ENCODE results near the gene USH2A. TPM values are rescaled to one million over a fixed set of nuclear protein-coding genes. Genes with fewer than 3 reads are reported as not detected.
"Not testable (repeated sequence)": the region's sequence is repeated elsewhere in the genome, so short reads cannot be mapped to it uniquely, and the experiment has no call there.

USH2A gene
- total RNA-seq, 3 donors from 2014 or later, result not detected

DNA sequence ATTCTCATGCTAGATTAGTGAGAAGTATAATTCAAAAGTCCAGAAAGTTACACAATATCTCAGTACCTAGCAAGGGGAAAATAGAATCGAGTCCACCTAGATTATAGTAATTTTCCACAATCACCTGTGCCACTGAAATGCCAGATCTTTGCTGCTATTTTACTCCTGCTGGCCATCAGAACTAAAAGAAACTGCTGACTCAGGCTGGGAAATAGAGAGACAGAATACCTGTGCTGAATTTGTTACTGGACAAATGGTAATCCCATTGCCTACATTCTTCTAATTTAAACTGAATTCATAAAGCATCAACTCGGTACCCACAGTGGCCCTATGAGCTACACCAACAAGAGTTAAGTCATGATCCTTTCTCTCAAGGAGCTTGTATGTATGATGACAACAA is 55.0 kb downstream of the USH2A start:
- Histone ChIP-seq H3K27me3 (no peaks in the 10 kb centered on the region), H3K27ac (no peak overlapping the region), H3K4me3 (no peak overlapping the region), H3K4me1 (no peaks in the 10 kb centered on the region), H3K9me3 (no peaks in the 10 kb centered on the region), H3K36me3 (no peaks in the 10 kb centered on the region)
- DNase-seq (ENCODE audit: low spot score in 2 of 2), result no peak
- intact Hi-C loops (cut with DNase I; ENCODE audit: low total_unique reads), result no loop called here
- TF ChIP-seq, protein P1, sequence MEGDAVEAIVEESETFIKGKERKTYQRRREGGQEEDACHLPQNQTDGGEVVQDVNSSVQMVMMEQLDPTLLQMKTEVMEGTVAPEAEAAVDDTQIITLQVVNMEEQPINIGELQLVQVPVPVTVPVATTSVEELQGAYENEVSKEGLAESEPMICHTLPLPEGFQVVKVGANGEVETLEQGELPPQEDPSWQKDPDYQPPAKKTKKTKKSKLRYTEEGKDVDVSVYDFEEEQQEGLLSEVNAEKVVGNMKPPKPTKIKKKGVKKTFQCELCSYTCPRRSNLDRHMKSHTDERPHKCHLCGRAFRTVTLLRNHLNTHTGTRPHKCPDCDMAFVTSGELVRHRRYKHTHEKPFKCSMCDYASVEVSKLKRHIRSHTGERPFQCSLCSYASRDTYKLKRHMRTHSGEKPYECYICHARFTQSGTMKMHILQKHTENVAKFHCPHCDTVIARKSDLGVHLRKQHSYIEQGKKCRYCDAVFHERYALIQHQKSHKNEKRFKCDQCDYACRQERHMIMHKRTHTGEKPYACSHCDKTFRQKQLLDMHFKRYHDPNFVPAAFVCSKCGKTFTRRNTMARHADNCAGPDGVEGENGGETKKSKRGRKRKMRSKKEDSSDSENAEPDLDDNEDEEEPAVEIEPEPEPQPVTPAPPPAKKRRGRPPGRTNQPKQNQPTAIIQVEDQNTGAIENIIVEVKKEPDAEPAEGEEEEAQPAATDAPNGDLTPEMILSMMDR (IDR thresholded peaks at IDR 0.05), result no peak
- no peak for TF ChIP-seq POLR2A (IDR thresholded peaks at IDR 0.05)
- TF ChIP-seq POLR2AphosphoS5 (IDR thresholded peaks at IDR 0.05), result no peak

DNA sequence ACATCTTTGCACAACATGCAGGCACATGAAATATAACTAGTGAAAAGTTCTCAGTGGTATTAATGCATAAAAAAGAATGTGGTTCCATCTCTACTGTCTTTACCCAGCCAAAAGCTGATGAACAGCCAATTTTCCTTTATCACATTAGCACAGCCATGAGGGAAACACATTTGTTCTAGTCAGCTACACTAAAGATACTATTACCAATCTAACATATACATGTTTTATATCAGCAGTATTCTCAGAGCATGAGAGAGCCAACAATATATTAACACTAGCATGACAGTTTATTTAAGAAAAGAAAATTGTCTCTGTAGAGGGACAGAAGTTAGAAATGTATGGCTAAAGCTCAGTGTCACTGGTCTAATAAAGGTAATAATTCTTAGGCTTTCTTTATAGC is 56.3 kb downstream of the USH2A start:
- Histone ChIP-seq H3K4me3 (no peak overlapping the region), H3K27me3 (no peaks in the 10 kb centered on the region), H3K4me1 (no peaks in the 10 kb centered on the region), H3K9me3 (no peaks in the 10 kb centered on the region), H3K36me3 (no peaks in the 10 kb centered on the region), H3K27ac (no peak overlapping the region)
- intact Hi-C loops (cut with DNase I; ENCODE audit: low total_unique reads), result no loop called here
- no peak for TF ChIP-seq POLR2A (IDR thresholded peaks at IDR 0.05)
- no peak for TF ChIP-seq POLR2AphosphoS5 (IDR thresholded peaks at IDR 0.05)
- TF ChIP-seq, protein P1 (IDR thresholded peaks at IDR 0.05), result no peak
- no peak for DNase-seq (ENCODE audit: low spot score in 2 of 2)

DNA sequence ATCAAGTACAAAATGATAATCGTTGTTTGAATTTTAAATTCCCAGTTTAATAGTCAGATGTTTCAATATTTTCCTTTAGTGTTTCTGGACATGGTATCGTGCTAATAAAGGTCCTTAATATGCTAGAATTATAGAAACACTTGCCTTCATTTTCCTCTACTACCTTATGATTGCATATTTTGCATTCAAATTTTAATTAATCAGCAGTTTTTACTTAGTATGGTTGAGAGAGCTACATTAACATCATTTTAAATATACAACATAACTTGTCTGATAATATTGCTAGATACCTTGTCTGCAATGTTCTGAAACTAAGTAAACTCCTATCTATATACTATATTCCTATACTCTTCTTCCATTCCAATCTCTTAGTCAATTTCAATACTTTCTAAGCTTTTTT is 66.3 kb downstream of the USH2A start:
- no peak overlapping the region for H3K27ac ChIP-seq
- no peak overlapping the region for H3K4me3 ChIP-seq
- H3K27me3 ChIP-seq, result no peaks in the 10 kb centered on the region
- H3K36me3 ChIP-seq, result no peaks in the 10 kb centered on the region
- intact Hi-C loops (cut with DNase I; ENCODE audit: low total_unique reads), result no loop called here
- no peaks in the 10 kb centered on the region for H3K4me1 ChIP-seq
- TF ChIP-seq, protein P1 (IDR thresholded peaks at IDR 0.05), result no peak
- no peak for TF ChIP-seq POLR2AphosphoS5 (IDR thresholded peaks at IDR 0.05)
- no peak for TF ChIP-seq POLR2A (IDR thresholded peaks at IDR 0.05)
- H3K9me3 ChIP-seq, result no peaks in the 10 kb centered on the region
- no peak for DNase-seq (ENCODE audit: low spot score in 2 of 2)

DNA sequence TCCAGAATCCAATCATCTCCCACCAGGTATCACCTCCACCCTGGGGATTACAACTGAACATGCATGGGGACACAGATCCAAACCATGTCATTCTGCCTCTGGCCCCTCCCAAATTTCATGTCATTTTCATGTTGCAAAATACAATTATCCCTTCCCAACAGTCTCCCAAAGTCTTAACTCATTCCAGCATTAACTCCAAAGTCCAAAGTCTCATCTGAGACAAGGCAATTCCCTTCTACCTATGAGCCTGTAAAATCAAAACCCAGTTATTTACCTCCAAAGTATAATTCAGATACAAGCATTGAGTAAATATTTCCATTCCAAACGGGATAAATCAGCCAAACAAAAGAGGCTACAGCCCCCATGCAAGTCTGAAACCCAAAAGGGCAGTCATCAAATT is 73.1 kb downstream of the USH2A start:
- no peak overlapping the region for H3K4me3 ChIP-seq
- H3K9me3 ChIP-seq, result no peaks in the 10 kb centered on the region
- TF ChIP-seq POLR2AphosphoS5 (IDR thresholded peaks at IDR 0.05), result no peak
- no peak for TF ChIP-seq POLR2A (IDR thresholded peaks at IDR 0.05)
- TF ChIP-seq, protein P1 (IDR thresholded peaks at IDR 0.05), result no peak
- no peaks in the 10 kb centered on the region for H3K36me3 ChIP-seq
- H3K27me3 ChIP-seq, result no peaks in the 10 kb centered on the region
- no peaks in the 10 kb centered on the region for H3K4me1 ChIP-seq
- intact Hi-C loops (cut with DNase I; ENCODE audit: low total_unique reads), result no loop called here
- H3K27ac ChIP-seq, result no peak overlapping the region
- no peak for DNase-seq (ENCODE audit: low spot score in 2 of 2)

DNA sequence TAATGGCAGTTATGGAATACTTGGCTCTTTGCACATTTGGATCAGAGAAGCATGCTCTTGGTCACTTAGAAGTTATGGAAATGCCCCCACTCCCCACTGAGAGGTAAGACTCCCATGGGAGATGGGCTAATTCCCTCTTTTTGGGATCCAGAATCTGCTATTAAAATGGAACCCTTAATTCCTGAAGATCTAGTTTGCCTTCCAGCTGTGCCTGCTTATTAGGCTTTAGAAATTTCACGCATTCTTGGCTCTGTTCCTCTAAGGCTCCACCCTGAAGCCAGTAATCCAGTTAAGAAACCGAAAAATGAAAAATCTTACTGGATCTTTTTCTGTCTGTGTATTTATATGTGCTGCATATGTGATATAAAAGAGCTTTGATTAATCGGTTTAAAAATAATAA is 76.7 kb downstream of the USH2A start:
- Histone ChIP-seq H3K9me3 (peaks cover 0 to 1% of the 10 kb centered on the region in 2 donors), H3K4me3 (no peak overlapping the region), H3K27ac (no peak overlapping the region), H3K4me1 (no peaks in the 10 kb centered on the region), H3K27me3 (no peaks in the 10 kb centered on the region), H3K36me3 (no peaks in the 10 kb centered on the region)
- intact Hi-C loops (cut with DNase I; ENCODE audit: low total_unique reads), result no loop called here
- TF ChIP-seq POLR2A (IDR thresholded peaks at IDR 0.05), result no peak
- TF ChIP-seq, protein P1 (IDR thresholded peaks at IDR 0.05), result no peak
- TF ChIP-seq POLR2AphosphoS5 (IDR thresholded peaks at IDR 0.05), result no peak
- DNase-seq (ENCODE audit: low spot score in 2 of 2), result no peak

DNA sequence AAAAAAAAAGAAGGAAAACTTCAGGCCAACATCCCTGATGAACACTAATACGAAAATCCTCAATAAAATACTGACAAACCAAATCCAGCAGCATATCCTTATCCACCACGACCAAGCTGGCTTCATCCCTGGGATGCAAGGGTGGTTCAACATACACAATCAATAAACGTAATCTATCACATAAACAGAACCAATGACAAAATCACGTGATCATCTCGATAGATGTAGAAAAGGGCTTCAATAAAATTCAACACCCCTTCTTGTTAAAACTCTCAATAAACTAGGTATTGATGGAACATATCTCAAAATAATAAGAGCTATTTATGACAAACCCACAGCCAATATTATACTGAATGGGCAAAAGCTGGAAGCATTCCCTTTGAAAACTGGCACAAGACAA is 82.7 kb downstream of the USH2A start:
- H3K4me1 ChIP-seq; DNase-seq (ENCODE audit: low spot score in 2 of 2); intact Hi-C loops (cut with DNase I; ENCODE audit: low total_unique reads); H3K4me3 ChIP-seq; H3K27ac ChIP-seq; H3K27me3 ChIP-seq; H3K9me3 ChIP-seq; H3K36me3 ChIP-seq: not testable (repeated sequence)

All from breast epithelium (tissue), 4 donors.